Upper lobe of right lung (tissue), 1 donor: ENCODE measurements around the gene CENPP. TPM values are rescaled to one million over a fixed set of nuclear protein-coding genes. Genes with fewer than 3 reads are reported as not detected.

Source experiments
- ATAC-seq: fragments of 200-7000 bp; cut with Tn5 transposase; one replicate; pipeline ENCODE4 v1.9.1; 2020; ENCODE audit warnings: mild to moderate bottlenecking, moderate library complexity
- DNase-seq: peaks from one replicate; pipeline ENCODE4 v3.0.0-alpha.2; 2020
- H3K27ac ChIP-seq: fragments of 200-600 bp; one replicate; pipeline ENCODE4 v1.8.0; 2022
- H3K27me3 ChIP-seq: fragments of 200-600 bp; one replicate; pipeline ENCODE4 v1.8.0; 2022; ENCODE audit warnings: mild to moderate bottlenecking
- H3K36me3 ChIP-seq: fragments of 200-600 bp; one replicate; pipeline ENCODE4 v1.8.0; 2022
- H3K4me1 ChIP-seq: fragments of 200-600 bp; one replicate; pipeline ENCODE4 v1.8.0; 2022
- H3K4me3 ChIP-seq: fragments of 200-600 bp; one replicate; pipeline ENCODE4 v1.8.0; 2022; ENCODE audit warnings: mild to moderate bottlenecking
- H3K9me3 ChIP-seq: fragments of 200-600 bp; one replicate; pipeline ENCODE4 v1.8.0; 2022
- intact Hi-C: fragments of 100-400 bp; cut with DNase I; formaldehyde crosslinking; loops from one replicate; pipeline ENCODE4 v1.11.0; 2022
- total RNA-seq: library from RNA; stranded (reverse); fragmentation: NEBNext Ultra II Directional; extraction: Animal tissue kit (Norgen Biotek cat#: 25700); gene quantifications from one replicate; pipeline ENCODE4 v1.2.1, GENCODE V29; 2021
- TF ChIP-seq, protein P1 (sequence below): fragments of 200-600 bp; IDR thresholded peaks from one replicate; pipeline ENCODE4 v1.8.0; 2022; ENCODE audit warnings: antibody characterized with exemption
- donor health status: DM: no; HTN: yes; CAD: no; lungs with severe emphysema.

Gene CENPP
- total RNA-seq, 1 donor from 2014 or later, result 4.0 TPM

DNA sequence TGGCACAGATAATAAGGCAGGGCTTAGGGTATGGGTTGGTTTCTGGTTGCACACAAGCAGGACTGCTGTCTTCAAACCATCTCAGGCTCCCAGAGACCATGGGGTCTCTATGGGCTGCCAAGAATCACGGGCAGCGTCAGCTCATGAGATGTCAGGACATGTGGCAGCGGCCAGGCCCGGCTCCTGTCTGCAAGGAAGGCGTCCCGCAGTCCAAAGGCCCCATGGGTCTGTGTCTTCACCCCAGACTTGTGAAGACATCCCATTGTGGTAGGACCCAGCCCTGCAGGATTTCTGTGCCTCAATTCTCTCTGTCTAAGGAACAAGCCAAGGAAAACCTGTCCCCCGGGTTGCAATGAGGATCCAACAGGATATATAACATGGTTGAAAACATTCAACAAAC lies 311.6 kb downstream of the CENPP start:
- ATAC-seq, result no peak
- DNase-seq, result no peak

DNA sequence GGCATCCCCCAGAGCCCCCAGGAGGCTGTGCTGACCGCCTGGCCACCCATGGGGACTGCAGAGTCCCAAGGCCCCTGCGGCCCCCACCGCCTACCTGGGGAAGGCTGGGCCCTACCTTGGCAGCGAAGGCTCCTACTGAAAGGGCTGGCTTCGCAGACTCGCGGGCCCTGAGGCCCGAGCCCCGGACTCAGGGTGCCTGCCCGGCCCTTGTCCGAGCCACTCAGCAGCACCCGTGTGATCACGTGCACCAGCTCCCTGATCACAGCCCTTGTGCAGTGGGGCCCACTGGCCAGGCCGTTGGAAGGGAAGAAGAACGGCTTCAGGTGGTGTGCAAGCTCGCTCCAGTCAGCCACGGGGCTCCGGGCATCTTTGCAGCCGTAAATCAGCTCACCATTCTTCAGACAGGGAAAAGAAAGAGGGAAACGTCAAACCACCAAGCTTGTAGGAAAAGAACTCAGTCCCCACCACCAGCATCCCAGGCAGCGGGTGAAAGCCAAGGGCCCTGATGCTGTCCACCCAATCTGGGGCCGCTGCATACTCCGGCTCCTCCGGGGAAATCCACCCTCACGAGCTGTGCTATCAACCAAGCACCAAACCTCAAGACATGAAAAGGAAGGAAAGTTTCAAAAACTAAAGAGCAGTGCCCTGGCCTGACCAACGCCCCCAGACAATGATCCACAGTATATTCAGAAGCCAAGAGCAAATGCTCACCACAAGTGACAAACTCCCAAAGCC lies 312.3 kb downstream of the CENPP start:
- Histone ChIP-seq H3K4me3 (no peak overlapping the region), H3K9me3 (no peaks in the 10 kb centered on the region), H3K27ac (no peak overlapping the region), H3K27me3 (no peaks in the 10 kb centered on the region), H3K36me3 (peaks cover 90% of the 10 kb centered on the region), H3K4me1 (no peaks in the 10 kb centered on the region)
- TF ChIP-seq, protein P1, sequence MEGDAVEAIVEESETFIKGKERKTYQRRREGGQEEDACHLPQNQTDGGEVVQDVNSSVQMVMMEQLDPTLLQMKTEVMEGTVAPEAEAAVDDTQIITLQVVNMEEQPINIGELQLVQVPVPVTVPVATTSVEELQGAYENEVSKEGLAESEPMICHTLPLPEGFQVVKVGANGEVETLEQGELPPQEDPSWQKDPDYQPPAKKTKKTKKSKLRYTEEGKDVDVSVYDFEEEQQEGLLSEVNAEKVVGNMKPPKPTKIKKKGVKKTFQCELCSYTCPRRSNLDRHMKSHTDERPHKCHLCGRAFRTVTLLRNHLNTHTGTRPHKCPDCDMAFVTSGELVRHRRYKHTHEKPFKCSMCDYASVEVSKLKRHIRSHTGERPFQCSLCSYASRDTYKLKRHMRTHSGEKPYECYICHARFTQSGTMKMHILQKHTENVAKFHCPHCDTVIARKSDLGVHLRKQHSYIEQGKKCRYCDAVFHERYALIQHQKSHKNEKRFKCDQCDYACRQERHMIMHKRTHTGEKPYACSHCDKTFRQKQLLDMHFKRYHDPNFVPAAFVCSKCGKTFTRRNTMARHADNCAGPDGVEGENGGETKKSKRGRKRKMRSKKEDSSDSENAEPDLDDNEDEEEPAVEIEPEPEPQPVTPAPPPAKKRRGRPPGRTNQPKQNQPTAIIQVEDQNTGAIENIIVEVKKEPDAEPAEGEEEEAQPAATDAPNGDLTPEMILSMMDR, result no peak
- intact Hi-C loops, result no loop called here
- no peak for DNase-seq
- ATAC-seq, result no peak

More for the DNA sequence above, 311.6 kb downstream of the CENPP start:
- no peaks in the 10 kb centered on the region for H3K27me3 ChIP-seq
- H3K27ac ChIP-seq, result no peak overlapping the region
- TF ChIP-seq, protein P1, result no peak
- peaks cover 92% of the 10 kb centered on the region for H3K36me3 ChIP-seq
- no peaks in the 10 kb centered on the region for H3K4me1 ChIP-seq
- intact Hi-C loops, result no loop called here
- H3K4me3 ChIP-seq, result no peak overlapping the region
- no peaks in the 10 kb centered on the region for H3K9me3 ChIP-seq

DNA sequence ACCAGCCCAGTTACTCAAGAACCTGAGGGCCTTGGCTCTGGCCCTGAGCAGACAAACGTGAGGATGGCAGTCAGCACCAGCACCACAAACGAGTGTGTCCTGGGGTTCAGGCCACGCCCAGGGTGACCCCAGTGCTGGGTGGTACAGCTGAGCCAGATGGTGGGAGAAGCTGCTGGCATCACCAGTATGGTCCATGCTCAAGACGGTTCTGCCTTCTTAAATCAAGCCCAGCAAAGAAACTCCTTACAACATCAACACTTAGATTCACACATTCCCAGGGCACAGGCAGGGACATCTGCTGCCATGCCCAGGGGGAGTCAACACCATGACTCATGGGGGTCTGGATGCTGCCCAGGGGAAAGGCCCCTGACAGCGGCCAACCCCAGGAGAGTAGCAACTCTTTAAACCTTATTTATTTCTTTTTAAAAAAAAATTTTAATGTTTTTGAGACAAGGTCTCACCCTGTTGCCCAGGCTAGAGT lies 312.9 kb downstream of the CENPP start:
- Histone ChIP-seq H3K9me3 (no peaks in the 10 kb centered on the region), H3K4me3 (no peak overlapping the region), H3K27me3 (no peaks in the 10 kb centered on the region), H3K4me1 (no peaks in the 10 kb centered on the region), H3K27ac (no peak overlapping the region), H3K36me3 (peaks cover 90% of the 10 kb centered on the region)
- DNase-seq (no peak), ATAC-seq (no peak)
- intact Hi-C loops, result no loop called here
- TF ChIP-seq, protein P1, result no peak

DNA sequence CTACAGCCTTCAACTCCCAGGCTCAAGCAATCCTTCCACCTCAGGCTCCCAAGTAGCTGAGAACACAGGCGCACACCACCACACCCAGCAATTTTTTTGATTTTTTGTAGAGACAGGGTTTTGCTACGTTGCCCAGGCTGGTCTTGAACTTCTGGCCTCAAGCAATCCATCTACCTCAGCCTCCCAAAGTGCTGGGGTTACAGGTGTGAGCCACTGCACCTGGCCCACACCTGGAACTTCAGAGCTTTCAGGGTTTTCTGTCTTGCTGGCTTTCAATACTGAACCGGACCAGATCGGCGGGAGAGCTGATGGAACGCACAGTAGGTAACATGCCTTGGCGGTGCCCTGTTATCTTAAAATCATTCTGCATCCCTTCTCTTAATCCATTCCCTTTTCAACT lies 313.4 kb downstream of the CENPP start:
- DNase-seq, result no peak
- H3K36me3 ChIP-seq, result peaks cover 90% of the 10 kb centered on the region
- intact Hi-C loops, result no loop called here

DNA sequence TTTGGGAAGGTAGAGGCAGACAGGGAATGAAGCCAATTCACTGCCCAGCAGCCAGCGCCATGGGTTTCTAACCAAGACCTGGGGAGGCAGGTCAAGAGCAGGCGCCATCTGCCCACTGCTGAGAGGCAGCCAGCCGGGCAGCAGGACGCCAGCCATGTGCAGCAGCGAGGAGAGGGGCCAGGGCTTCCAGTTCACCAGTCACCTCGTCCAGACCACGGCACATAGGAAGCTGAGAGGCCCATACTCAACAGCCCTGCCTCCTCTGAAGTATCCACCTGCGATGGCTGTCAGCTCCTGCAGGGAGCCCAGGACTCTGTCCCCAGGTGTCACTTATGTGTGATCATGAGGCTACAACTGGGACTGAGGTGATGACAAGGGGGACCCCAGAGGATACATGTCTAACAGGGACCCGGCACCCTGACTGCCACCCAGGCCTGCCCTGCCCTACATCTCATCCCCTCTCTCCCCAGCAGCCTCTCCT lies 314.1 kb downstream of the CENPP start:
- Histone ChIP-seq H3K4me3 (no peak overlapping the region), H3K27me3 (no peaks in the 10 kb centered on the region), H3K36me3 (peaks cover 93% of the 10 kb centered on the region), H3K4me1 (no peaks in the 10 kb centered on the region), H3K9me3 (no peaks in the 10 kb centered on the region), H3K27ac (no peak overlapping the region)
- TF ChIP-seq, protein P1, result no peak
- ATAC-seq (no peak), DNase-seq (no peak)
- intact Hi-C loops, result no loop called here

More for the DNA sequence above, 313.4 kb downstream of the CENPP start:
- no peak overlapping the region for H3K4me3 ChIP-seq
- H3K27ac ChIP-seq, result no peak overlapping the region
- no peaks in the 10 kb centered on the region for H3K9me3 ChIP-seq
- H3K27me3 ChIP-seq, result no peaks in the 10 kb centered on the region
- TF ChIP-seq, protein P1, result no peak
- no peak for ATAC-seq
- no peaks in the 10 kb centered on the region for H3K4me1 ChIP-seq
